GM12891 (cell line): ENCODE measurements around the gene ANKHD1.

Experiments
- PAX5 ChIP-seq: IDR thresholded peaks from 2 replicates; pipeline ENCODE4 v1.6.1; 2011; ENCODE audit warnings: low read length, moderate library complexity, mild to moderate bottlenecking; ENCODE audit not compliant: insufficient read depth, severe bottlenecking
- POLR2A ChIP-seq: IDR thresholded peaks from 2 replicates; pipeline ENCODE4 v1.6.1; 2011; ENCODE audit warnings: low read depth, low read length, control low read depth
- POLR2AphosphoS5 ChIP-seq: IDR thresholded peaks from 2 replicates; pipeline ENCODE4 v1.6.1; 2011; ENCODE audit warnings: low read depth, low read length, control low read depth
- POU2F2 ChIP-seq: IDR thresholded peaks from 2 replicates; pipeline ENCODE4 v1.6.1; 2011; ENCODE audit warnings: low read depth, mild to moderate bottlenecking, control low read depth, low read length, moderate library complexity
- SPI1 ChIP-seq: IDR thresholded peaks from 2 replicates; pipeline ENCODE4 v1.6.1; 2011; ENCODE audit warnings: low read depth, low read length, control low read depth
- TAF1 ChIP-seq: IDR thresholded peaks from 2 replicates; pipeline ENCODE4 v1.6.1; 2011; ENCODE audit warnings: low read depth, low read length, control low read depth

DNA sequence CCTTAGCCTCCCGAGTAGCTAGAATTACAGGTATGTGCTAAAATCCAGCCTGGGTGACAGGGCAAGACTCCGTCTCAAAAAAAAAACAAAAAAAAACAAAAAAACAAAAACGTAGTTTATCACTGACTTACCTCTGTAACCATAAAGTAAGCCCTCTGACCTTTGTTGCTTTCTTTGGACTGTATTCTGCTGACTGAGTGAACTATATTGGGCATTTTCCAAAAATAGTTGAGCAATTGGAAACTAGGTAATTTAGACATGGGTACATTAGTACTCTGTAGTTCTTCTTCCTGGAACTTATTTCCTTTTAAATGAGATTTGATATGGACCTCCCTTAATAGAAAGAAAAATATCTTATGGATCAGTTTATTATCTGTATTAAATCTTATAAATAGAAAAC is 66.6 kb downstream of the ANKHD1 start:
- TF ChIP-seq POLR2A, result no peak
- TF ChIP-seq POLR2AphosphoS5, result no peak
- no peak for TF ChIP-seq POU2F2
- no peak for TF ChIP-seq TAF1
- TF ChIP-seq SPI1, result no peak
- TF ChIP-seq PAX5, result no peak
